Activated naive CD4-positive, alpha-beta T cell treated with anti-CD3 and anti-CD28 coated beads, Interleukin-2, amount 10 ng/mL, durations not matched to agents 5 hours and 36 hours (primary cell): ENCODE measurements around the gene ZNF609. TPM values are rescaled to one million over a fixed set of nuclear protein-coding genes. Genes with fewer than 3 reads are reported as not detected.

Source experiments
- total RNA-seq, 2 experiments: library from RNA; stranded (reverse); gene quantifications; one replicate each; pipeline ENCODE4 v1.2.3, GENCODE V29; 2021

Gene ZNF609
- total RNA-seq: 10 to 100 TPM; 41.1 to 48.6 TPM

GRCh38 chr15:64460206-64460723, at the start of gene ZNF609:
TSS of gene ZNF609 (plus strand) at chr15:64460578. CDS start at chr15:64499420, 38,842 bp downstream.

Other genes starting within 250 kb of the ZNF609 start
- gene CSNK1G1, start 104.4 kb upstream of the ZNF609 start, total RNA-seq: 10 to 100 TPM; 21.9 to 22.8 TPM
- 10 to 100 TPM; 83.1 to 88.6 TPM for gene PCLAF, start 79.1 kb upstream of the ZNF609 start, total RNA-seq
- gene TRIP4, start 72.7 kb upstream of the ZNF609 start, total RNA-seq: 10 to 100 TPM; 22.9 to 28.1 TPM